ENCODE data around the gene HOXC4.
"Not testable (repeated sequence)": the region's sequence is repeated elsewhere in the genome, so short reads cannot be mapped to it uniquely, and the experiment has no call there.

The HOXC4 gene

GRCh38 chr12:54041097-54041690, 12.4 kb upstream of the HOXC4 start:
- no peak for DNase-seq

GRCh38 chr12:54042033-54042432, 11.6 kb upstream of the HOXC4 start:
- not testable (repeated sequence) for DNase-seq

GRCh38 chr12:54042970-54043853, 10.4 kb upstream of the HOXC4 start:
- DNase-seq: no peak

- DNase-seq: no peak
These were observed 9.1 kb upstream of the HOXC4 start for GRCh38 chr12:54044425-54045103.

- DNase-seq: no peak
These were observed 8.2 kb upstream of the HOXC4 start for GRCh38 chr12:54045401-54045800.

GRCh38 chr12:54045868-54046521, 7.6 kb upstream of the HOXC4 start:
- no peak for DNase-seq

GRCh38 chr12:54046809-54047159, 6.9 kb upstream of the HOXC4 start:
- DNase-seq: no peak

GRCh38 chr12:54047160-54047963, 6.3 kb upstream of the HOXC4 start:
- DNase-seq: no peak

- DNase-seq: no peak
These were observed 5.7 kb upstream of the HOXC4 start for GRCh38 chr12:54047964-54048303.

GRCh38 chr12:54048406-54049093, 5.1 kb upstream of the HOXC4 start:
- no peak for DNase-seq

GRCh38 chr12:54049108-54049507, 4.5 kb upstream of the HOXC4 start:
- no peak for DNase-seq

- no peak for DNase-seq
These were observed 3.2 kb upstream of the HOXC4 start for GRCh38 chr12:54050482-54050810.

GRCh38 chr12:54051026-54051842, 2.4 kb upstream of the HOXC4 start:
- DNase-seq: peak in 3 of 4 experiments; percentile 25 to 28 (median 26)

- DNase-seq: no peak
These were observed 1.7 kb upstream of the HOXC4 start for GRCh38 chr12:54051874-54052437.

GRCh38 chr12:54052438-54053002, 1.1 kb upstream of the HOXC4 start:
- DNase-seq: no peak

GRCh38 chr12:54053003-54053750, 458 bp upstream of the HOXC4 start:
- no peak for DNase-seq

- DNase-seq: no peak
These were observed 1.1 kb downstream of the HOXC4 start for GRCh38 chr12:54054742-54055194.

- DNase-seq: no peak
These were observed 1.9 kb downstream of the HOXC4 start for GRCh38 chr12:54055552-54055951.

GRCh38 chr12:54056110-54056509, 2.5 kb downstream of the HOXC4 start:
- no peak for DNase-seq
